Transverse colon (tissue), 4 donors: ENCODE data around the gene FER1L5. TPM values are rescaled to one million over a fixed set of nuclear protein-coding genes. Genes with fewer than 3 reads are reported as not detected.

Experiments used
- DNase-seq: peaks from one replicate; pipeline ENCODE4 v3.0.0-alpha.2; 2019
- H3K27ac ChIP-seq, 4 donors: fragments of 200-600 bp; sonication (generic); 2 replicates each; pipeline ENCODE4 v1.5.1; 2016 to 2018; ENCODE audit warnings: inconsistent platforms in 4 of 4
- H3K27me3 ChIP-seq: fragments of 200-600 bp; sonication (generic); 2 replicates; pipeline ENCODE4 v1.5.1; 2017; ENCODE audit warnings: inconsistent platforms
- H3K36me3 ChIP-seq, 4 donors: fragments of 200-600 bp; sonication (generic); 2 replicates each; pipeline ENCODE4 v1.5.1; 2017 to 2019; ENCODE audit warnings: inconsistent platforms in 4 of 4
- H3K4me1 ChIP-seq, 4 donors: fragments of 200-600 bp; sonication (generic); 2 replicates each; pipeline ENCODE4 v1.5.1; 2017 to 2020; ENCODE audit warnings: inconsistent platforms in 4 of 4
- H3K4me3 ChIP-seq, 4 donors: fragments of 200-600 bp; sonication (generic); 1 replicate in 1 of 4; 2 replicates in 3 of 4; pipeline versions ENCODE4 v1.5.1 to v1.6.1; 2017 to 2019; ENCODE audit warnings: inconsistent platforms in 4 of 4
- H3K9me3 ChIP-seq, 2 donors: fragments of 200-600 bp; sonication (generic); 2 replicates each; pipeline ENCODE4 v1.5.1; 2017 to 2019; ENCODE audit warnings: inconsistent platforms in 2 of 2
- EP300 ChIP-seq: sonication (generic); formaldehyde crosslinking; IDR thresholded peaks from one replicate; pipeline ENCODE4 v1.6.1; 2017; ENCODE audit warnings: antibody characterized with exemption, low read depth
- POLR2A ChIP-seq: fragments of 450-650 bp; IDR thresholded peaks from one replicate; pipeline ENCODE4 v1.6.1; 2016; ENCODE audit warnings: antibody characterized with exemption, mild to moderate bottlenecking, moderate library complexity
- POLR2AphosphoS5 ChIP-seq, 3 donors: sonication (generic); formaldehyde crosslinking; IDR thresholded peaks; one replicate each; pipeline ENCODE4 v1.6.1; 2016; ENCODE audit warnings: antibody characterized with exemption in 3 of 3
- WGBS, 2 donors: methylation state at CpG; one replicate each; pipeline ENCODE4 v1.1.5; 2018; ENCODE audit warnings: low coverage in 1 of 2; 5-methylcytosine and 5-hydroxymethylcytosine counted together
- in situ Hi-C, 4 donors: fragments of 200-750 bp; cut with MboI; loops; one replicate each; pipeline versions ENCODE4 v1.15.0 to v1.15.1; 2017; ENCODE audit warnings: low sequenced_read_pairs in 3 of 4, low pct_ligation_motif_present in 1 of 4, low pct_unique_long_range_greater_than_20kb in 1 of 4
- intact Hi-C: fragments of 100-400 bp; cut with DNase I; formaldehyde crosslinking; loops from one replicate; pipeline ENCODE4 v1.15.1; 2023; ENCODE audit warnings: low total_unique reads
- total RNA-seq, 4 donors: library from RNA; depleted of rRNA; stranded (reverse); fragments of >200 nt; gene quantifications; one replicate each; pipeline ENCODE4 v1.1.0, GENCODE V29; 2016
- TF ChIP-seq, protein P1 (sequence below), 5 experiments: fragments of 200-600 bp in 3 of 5; fragments of 450-650 bp in 2 of 5; sonication (generic) in 3 of 5; IDR thresholded peaks; 1 replicate in 2 of 5; 2 replicates in 3 of 5; pipeline ENCODE4 v1.5.1; 2016 to 2017; ENCODE audit warnings: antibody characterized with exemption in 5 of 5, inconsistent platforms in 3 of 5, mild to moderate bottlenecking in 2 of 5, moderate library complexity in 1 of 5

Gene FER1L5
- total RNA-seq, 4 donors from 2014 or later = not detected

DNA sequence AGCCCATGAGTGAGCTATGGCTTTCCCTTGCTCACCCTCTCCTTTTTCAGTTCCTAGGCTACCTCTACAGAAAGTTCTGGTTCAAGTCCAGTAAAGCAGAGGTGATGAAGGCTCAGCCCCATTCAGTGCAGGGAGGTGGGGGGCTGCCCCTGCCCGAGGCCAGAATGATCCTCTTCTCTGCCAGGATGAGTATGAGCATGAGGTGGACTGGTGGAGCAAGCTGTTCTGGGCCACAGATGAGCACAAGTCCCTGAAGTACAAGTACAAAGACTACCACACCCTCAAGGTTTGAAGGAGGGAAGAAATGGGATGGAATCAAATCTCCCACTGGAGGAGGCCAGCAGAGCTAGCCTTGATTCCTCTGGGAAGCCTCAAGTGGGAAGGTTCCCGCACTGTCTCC, 54.9 kb downstream of the FER1L5 start:
- DNase-seq = no peak
- WGBS, 2 donors = 78% methylated on average over 2 of the region's 2 CpGs; no CpG with 5 or more reads in 1 of the 2 donors
- intact Hi-C loops = no loop called here

DNA sequence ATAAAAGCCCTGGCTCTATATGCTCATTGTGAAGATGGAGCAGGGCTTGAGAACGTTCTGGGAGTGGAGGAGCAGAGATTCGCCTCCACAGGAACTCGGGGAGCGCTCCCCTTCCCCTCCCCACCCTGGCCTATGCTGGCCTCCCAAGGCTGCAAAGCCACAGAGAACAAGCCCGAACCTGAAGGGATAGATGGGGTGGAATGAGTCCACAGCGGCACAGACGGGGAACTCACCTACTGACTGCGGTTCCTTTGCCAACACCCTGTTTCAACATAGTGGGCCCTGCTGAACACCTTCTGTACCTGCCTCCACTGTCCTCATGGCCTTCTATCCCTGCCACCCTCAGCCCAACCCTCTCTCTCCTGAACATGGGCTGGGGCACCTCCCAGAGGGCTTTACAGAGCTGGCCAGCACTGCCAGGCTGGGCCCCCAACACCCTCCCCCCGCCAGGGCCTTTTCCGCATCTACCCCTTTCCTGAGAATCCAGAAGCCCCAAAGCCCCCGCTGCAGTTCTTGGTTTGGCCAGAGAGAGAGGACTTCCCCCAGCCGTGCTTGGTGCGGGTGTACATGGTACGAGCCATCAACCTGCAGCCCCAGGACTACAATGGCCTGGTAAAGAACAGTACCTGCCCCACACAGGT, 55.8 kb downstream of the FER1L5 start:
- no peaks in the 10 kb centered on the region for H3K36me3 ChIP-seq
- DNase-seq = no peak
- H3K4me1 ChIP-seq = no peaks in the 10 kb centered on the region
- no peak overlapping the region for H3K4me3 ChIP-seq
- no peak overlapping the region for H3K27ac ChIP-seq
- intact Hi-C loops = no loop called here
- in situ Hi-C loops = no loop called here
- H3K9me3 ChIP-seq = no peaks in the 10 kb centered on the region
- 95 to 100% methylated on average over 4 to 14 of the region's 14 CpGs for WGBS, 2 donors
- H3K27me3 ChIP-seq = no peaks in the 10 kb centered on the region
- TF ChIP-seq POLR2A (no peak), POLR2AphosphoS5 (IDR thresholded peaks at IDR 0.05) (no peak), EP300 (no peak)
- TF ChIP-seq, protein P1, sequence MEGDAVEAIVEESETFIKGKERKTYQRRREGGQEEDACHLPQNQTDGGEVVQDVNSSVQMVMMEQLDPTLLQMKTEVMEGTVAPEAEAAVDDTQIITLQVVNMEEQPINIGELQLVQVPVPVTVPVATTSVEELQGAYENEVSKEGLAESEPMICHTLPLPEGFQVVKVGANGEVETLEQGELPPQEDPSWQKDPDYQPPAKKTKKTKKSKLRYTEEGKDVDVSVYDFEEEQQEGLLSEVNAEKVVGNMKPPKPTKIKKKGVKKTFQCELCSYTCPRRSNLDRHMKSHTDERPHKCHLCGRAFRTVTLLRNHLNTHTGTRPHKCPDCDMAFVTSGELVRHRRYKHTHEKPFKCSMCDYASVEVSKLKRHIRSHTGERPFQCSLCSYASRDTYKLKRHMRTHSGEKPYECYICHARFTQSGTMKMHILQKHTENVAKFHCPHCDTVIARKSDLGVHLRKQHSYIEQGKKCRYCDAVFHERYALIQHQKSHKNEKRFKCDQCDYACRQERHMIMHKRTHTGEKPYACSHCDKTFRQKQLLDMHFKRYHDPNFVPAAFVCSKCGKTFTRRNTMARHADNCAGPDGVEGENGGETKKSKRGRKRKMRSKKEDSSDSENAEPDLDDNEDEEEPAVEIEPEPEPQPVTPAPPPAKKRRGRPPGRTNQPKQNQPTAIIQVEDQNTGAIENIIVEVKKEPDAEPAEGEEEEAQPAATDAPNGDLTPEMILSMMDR (IDR thresholded peaks at IDR 0.05) = no peak

More for the DNA sequence above, 54.9 kb downstream of the FER1L5 start:
- H3K9me3 ChIP-seq = no peaks in the 10 kb centered on the region
- no peaks in the 10 kb centered on the region for H3K4me1 ChIP-seq
- no peaks in the 10 kb centered on the region for H3K36me3 ChIP-seq
- H3K27me3 ChIP-seq = no peaks in the 10 kb centered on the region
- in situ Hi-C loops = no loop called here
- no peak overlapping the region for H3K4me3 ChIP-seq
- no peak overlapping the region for H3K27ac ChIP-seq
- TF ChIP-seq POLR2A = no peak
- TF ChIP-seq EP300 = no peak
- TF ChIP-seq, protein P1 (IDR thresholded peaks at IDR 0.05) = no peak
- TF ChIP-seq POLR2AphosphoS5 (IDR thresholded peaks at IDR 0.05) = no peak

DNA sequence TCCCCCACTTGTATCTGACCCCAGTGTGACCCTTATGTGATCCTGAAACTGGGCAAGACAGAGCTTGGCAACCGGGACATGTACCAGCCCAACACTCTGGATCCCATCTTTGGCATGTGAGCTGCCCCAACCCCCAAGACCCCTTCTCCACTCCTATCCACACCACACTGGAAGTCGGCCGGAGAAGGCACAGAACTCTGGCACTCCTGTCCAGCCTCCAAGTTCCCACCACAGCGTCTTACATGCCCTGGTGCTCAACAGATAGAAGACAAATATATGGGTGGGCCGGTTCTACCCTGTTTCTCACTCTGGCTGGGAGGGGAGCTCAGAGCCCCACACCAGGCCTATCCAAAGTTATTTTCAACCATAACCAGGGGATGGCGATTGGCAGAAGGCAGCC, 56.5 kb downstream of the FER1L5 start:
- 96% methylated on average over 6 of the region's 6 CpGs; no CpG with 5 or more reads in 1 of the 2 donors for WGBS, 2 donors
- DNase-seq = no peak
- no peak overlapping the region for H3K4me3 ChIP-seq
- in situ Hi-C loops = no loop called here
- H3K9me3 ChIP-seq = no peaks in the 10 kb centered on the region
- no peaks in the 10 kb centered on the region for H3K4me1 ChIP-seq
- intact Hi-C loops = no loop called here
- no peaks in the 10 kb centered on the region for H3K36me3 ChIP-seq
- H3K27ac ChIP-seq = no peak overlapping the region
- no peaks in the 10 kb centered on the region for H3K27me3 ChIP-seq
- no peak for TF ChIP-seq POLR2AphosphoS5 (IDR thresholded peaks at IDR 0.05)
- TF ChIP-seq POLR2A = no peak
- TF ChIP-seq, protein P1 (IDR thresholded peaks at IDR 0.05) = no peak
- no peak for TF ChIP-seq EP300

DNA sequence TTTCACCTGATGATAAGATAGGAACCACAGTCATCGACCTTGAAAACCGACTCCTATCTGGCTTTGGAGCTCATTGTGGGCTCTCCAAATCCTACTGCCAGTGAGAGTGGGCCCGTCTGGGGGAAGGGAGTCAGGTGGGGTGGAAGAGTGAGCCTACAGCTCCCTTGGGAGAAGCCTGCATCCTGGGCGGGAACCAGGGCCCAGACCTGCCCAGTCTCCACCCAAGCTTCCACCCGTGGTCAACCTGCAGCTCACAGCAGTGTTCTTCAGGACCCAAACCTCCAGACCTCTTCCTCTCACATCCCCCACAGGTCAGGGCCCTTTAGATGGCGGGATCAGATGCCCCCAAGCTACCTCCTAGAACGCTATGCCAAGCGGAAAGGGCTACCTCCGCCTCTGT, 57.1 kb downstream of the FER1L5 start:
- no peaks in the 10 kb centered on the region for H3K4me1 ChIP-seq
- TF ChIP-seq, protein P1 (IDR thresholded peaks at IDR 0.05) = no peak
- no peak for TF ChIP-seq POLR2AphosphoS5 (IDR thresholded peaks at IDR 0.05)
- DNase-seq = no peak
- in situ Hi-C loops (no loop called here), intact Hi-C loops (no loop called here)
- WGBS, 2 donors = 72% methylated on average over 9 of the region's 9 CpGs; no CpG with 5 or more reads in 1 of the 2 donors
- no peaks in the 10 kb centered on the region for H3K27me3 ChIP-seq
- no peak overlapping the region for H3K27ac ChIP-seq
- no peaks in the 10 kb centered on the region for H3K36me3 ChIP-seq
- H3K9me3 ChIP-seq = no peaks in the 10 kb centered on the region
- no peak overlapping the region for H3K4me3 ChIP-seq
